Measurements from ENCODE around the gene CAPNS2.

DNA sequence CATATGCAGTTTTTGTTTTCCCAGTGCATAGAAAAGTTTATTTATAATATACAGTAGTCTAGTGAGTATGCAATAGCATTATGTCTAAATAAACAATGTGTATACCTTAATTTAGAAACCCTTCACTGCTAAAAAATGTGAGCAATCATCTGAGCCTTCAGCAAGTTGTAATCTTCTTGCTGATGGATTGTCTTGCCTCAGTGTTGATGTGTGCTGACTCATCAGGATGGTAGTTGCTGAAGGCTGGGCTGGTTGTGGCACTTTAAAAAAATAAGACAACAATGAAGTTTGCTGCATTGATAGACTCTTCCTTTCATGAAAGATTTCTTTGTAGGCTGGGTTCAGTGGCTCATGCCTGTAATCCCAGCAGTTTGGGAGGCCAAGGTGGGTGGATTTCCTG lies 13.9 kb upstream of the CAPNS2 start:
- TF ChIP-seq, protein P1, sequence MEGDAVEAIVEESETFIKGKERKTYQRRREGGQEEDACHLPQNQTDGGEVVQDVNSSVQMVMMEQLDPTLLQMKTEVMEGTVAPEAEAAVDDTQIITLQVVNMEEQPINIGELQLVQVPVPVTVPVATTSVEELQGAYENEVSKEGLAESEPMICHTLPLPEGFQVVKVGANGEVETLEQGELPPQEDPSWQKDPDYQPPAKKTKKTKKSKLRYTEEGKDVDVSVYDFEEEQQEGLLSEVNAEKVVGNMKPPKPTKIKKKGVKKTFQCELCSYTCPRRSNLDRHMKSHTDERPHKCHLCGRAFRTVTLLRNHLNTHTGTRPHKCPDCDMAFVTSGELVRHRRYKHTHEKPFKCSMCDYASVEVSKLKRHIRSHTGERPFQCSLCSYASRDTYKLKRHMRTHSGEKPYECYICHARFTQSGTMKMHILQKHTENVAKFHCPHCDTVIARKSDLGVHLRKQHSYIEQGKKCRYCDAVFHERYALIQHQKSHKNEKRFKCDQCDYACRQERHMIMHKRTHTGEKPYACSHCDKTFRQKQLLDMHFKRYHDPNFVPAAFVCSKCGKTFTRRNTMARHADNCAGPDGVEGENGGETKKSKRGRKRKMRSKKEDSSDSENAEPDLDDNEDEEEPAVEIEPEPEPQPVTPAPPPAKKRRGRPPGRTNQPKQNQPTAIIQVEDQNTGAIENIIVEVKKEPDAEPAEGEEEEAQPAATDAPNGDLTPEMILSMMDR (IDR thresholded peaks at IDR 0.05 in 2 of 3, conservative IDR thresholded peaks at IDR 0.05 in 1 of 3; ENCODE audit: borderline replicate concordance in 1 of 3, insufficient read depth in 1 of 3, low read depth in 2 of 3, low read length in 2 of 3): no peak
- TF ChIP-seq EGR1 (IDR thresholded peaks at IDR 0.05; ENCODE audit: low read depth) (no peak), EZH2phosphoT487 (IDR thresholded peaks at IDR 0.05; ENCODE audit: borderline replicate concordance) (no peak), SRF (IDR thresholded peaks at IDR 0.05; ENCODE audit: low read depth) (no peak), POLR2A (IDR thresholded peaks at IDR 0.05; ENCODE audit: borderline replicate concordance, extremely low read depth, insufficient read depth, insufficient read length) (no peak), JUND (IDR thresholded peaks at IDR 0.05) (no peak), YY1 (IDR thresholded peaks at IDR 0.05; ENCODE audit: extremely low read depth, insufficient replicate concordance, low read depth, low read length) (no peak), CEBPB (IDR thresholded peaks at IDR 0.05; ENCODE audit: low read depth) (no peak), FOSL1 (IDR thresholded peaks at IDR 0.05; ENCODE audit: low read depth) (no peak), POLR2AphosphoS5 (IDR thresholded peaks at IDR 0.05; ENCODE audit: low read depth, low read length) (no peak), EZH2 (IDR thresholded peaks at IDR 0.05) (no peak)
- TF ChIP-seq, protein P2, sequence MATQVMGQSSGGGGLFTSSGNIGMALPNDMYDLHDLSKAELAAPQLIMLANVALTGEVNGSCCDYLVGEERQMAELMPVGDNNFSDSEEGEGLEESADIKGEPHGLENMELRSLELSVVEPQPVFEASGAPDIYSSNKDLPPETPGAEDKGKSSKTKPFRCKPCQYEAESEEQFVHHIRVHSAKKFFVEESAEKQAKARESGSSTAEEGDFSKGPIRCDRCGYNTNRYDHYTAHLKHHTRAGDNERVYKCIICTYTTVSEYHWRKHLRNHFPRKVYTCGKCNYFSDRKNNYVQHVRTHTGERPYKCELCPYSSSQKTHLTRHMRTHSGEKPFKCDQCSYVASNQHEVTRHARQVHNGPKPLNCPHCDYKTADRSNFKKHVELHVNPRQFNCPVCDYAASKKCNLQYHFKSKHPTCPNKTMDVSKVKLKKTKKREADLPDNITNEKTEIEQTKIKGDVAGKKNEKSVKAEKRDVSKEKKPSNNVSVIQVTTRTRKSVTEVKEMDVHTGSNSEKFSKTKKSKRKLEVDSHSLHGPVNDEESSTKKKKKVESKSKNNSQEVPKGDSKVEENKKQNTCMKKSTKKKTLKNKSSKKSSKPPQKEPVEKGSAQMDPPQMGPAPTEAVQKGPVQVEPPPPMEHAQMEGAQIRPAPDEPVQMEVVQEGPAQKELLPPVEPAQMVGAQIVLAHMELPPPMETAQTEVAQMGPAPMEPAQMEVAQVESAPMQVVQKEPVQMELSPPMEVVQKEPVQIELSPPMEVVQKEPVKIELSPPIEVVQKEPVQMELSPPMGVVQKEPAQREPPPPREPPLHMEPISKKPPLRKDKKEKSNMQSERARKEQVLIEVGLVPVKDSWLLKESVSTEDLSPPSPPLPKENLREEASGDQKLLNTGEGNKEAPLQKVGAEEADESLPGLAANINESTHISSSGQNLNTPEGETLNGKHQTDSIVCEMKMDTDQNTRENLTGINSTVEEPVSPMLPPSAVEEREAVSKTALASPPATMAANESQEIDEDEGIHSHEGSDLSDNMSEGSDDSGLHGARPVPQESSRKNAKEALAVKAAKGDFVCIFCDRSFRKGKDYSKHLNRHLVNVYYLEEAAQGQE (IDR thresholded peaks at IDR 0.05; ENCODE audit: low read depth): no peak

All from HCT116 (cell line).